Lung (tissue), 12 donors: ENCODE data around the gene ARL11. TPM values are rescaled to one million over a fixed set of nuclear protein-coding genes. Genes with fewer than 3 reads are reported as not detected.
A peak's percentile ranks its signal among the peaks of the same experiment; 100 is the strongest.

Source experiments
- ATAC-seq: fragments of 200-7000 bp; cut with Tn5 transposase; one replicate; pipeline ENCODE4 v1.9.1; 2020; ENCODE audit warnings: moderate number of reproducible peaks; ENCODE audit not compliant: insufficient read depth, low FRiP score
- DNase-seq, 3 donors: peaks; one replicate each; pipeline ENCODE4 v3.0.0-alpha.2; 2013 to 2017
- H3K27ac ChIP-seq, 2 donors: one replicate each; pipeline ENCODE4 v1.5.1; 2013; ENCODE audit warnings: mild to moderate bottlenecking in 2 of 2, moderate library complexity in 2 of 2, control low read depth in 1 of 2, inconsistent platforms in 1 of 2, low read depth in 1 of 2, low read length in 1 of 2
- H3K27me3 ChIP-seq, 3 donors: one replicate each; pipeline ENCODE4 v1.5.1; 2013; ENCODE audit warnings: low read length in 2 of 3; ENCODE audit not compliant: control insufficient read depth in 3 of 3, insufficient read depth in 3 of 3
- H3K36me3 ChIP-seq, 4 donors: one replicate each; pipeline ENCODE4 v1.5.1; 2013; ENCODE audit warnings: low read length in 4 of 4, mild to moderate bottlenecking in 1 of 4, moderate library complexity in 1 of 4; ENCODE audit not compliant: control insufficient read depth in 4 of 4, insufficient read depth in 4 of 4
- H3K4me1 ChIP-seq, 5 donors: one replicate each; pipeline ENCODE4 v1.5.1; 2013; ENCODE audit warnings: low read length in 5 of 5, mild to moderate bottlenecking in 2 of 5, moderate library complexity in 1 of 5; ENCODE audit not compliant: control insufficient read depth in 5 of 5, insufficient read depth in 5 of 5
- H3K4me3 ChIP-seq: one replicate; pipeline ENCODE4 v1.5.1; 2013; ENCODE audit warnings: mild to moderate bottlenecking, control low read depth, moderate library complexity
- H3K9ac ChIP-seq, 2 donors: one replicate each; pipeline ENCODE4 v1.5.1; 2013; ENCODE audit warnings: low read length in 2 of 2, control low read depth in 1 of 2; ENCODE audit not compliant: insufficient read depth in 1 of 2
- H3K9me3 ChIP-seq, 4 donors: one replicate each; pipeline ENCODE4 v1.5.1; 2013; ENCODE audit warnings: low read length in 3 of 4, mild to moderate bottlenecking in 1 of 4, moderate library complexity in 1 of 4; ENCODE audit not compliant: control insufficient read depth in 4 of 4, insufficient read depth in 3 of 4
- CTCF ChIP-seq: IDR thresholded peaks from 2 replicates; pipeline ENCODE4 v1.5.1; 2012; ENCODE audit warnings: mild to moderate bottlenecking; ENCODE audit errors: control extremely low read depth, extremely low read depth
- WGBS, 2 donors: extraction: QIAGEN DNeasy Blood & Tissue Kit; methylation state at CpG; one replicate each; pipeline ENCODE4 v1.1.7; 2013; 5-methylcytosine and 5-hydroxymethylcytosine counted together
- polyA plus RNA-seq, 2 donors: library from polyadenylated mRNA; stranded (reverse); fragments of 200-250 nt; gene quantifications; one replicate each; pipeline ENCODE4 v1.2.1, GENCODE V29; 2013
- total RNA-seq, 2 donors: library from RNA; depleted of rRNA in 1 of 2; stranded (reverse); fragments of >200 nt in 1 of 2; gene quantifications; one replicate each; pipeline ENCODE4 v1.2.1, GENCODE V29; 2014 to 2021
- donor health status: control.
- donor health status: control.
- donor health status: Bipolar disorder and iron deficiency.
- donor health status: healthy.
- donor health status: DM: yes; HTN: yes; CAD: no.

ARL11 gene
- total and polyA plus RNA-seq, 4 donors, result 1.1 to 8.9 (median 4.4) TPM

GRCh38 chr13:49584771-49585182, 43.5 kb upstream of the ARL11 start:
- Histone ChIP-seq H3K9me3 (no peaks in the 10 kb centered on the region), H3K27ac (peak overlapping the region; percentile 90 to 92), H3K4me3 (peak overlapping the region; percentile 98), H3K4me1 (peaks cover 0 to 12% (median 7%) of the 10 kb centered on the region in 5 donors), H3K36me3 (peaks cover 0 to 6% (median 2%) of the 10 kb centered on the region in 4 donors), H3K9ac (peak overlapping the region; percentile 75 to 93), H3K27me3 (no peaks in the 10 kb centered on the region)
- WGBS, 2 donors, result 0 to 1% methylated on average over 15 to 16 of the region's 16 CpGs
- ATAC-seq (no peak), DNase-seq (peak in 1 of 3 donors; percentile 43)
- TF ChIP-seq CTCF, result no peak

- peak; percentile 72 to 79 (median 79) for DNase-seq
- WGBS, 2 donors, result 0 to 1% methylated on average over 76 to 87 of the region's 87 CpGs
Observed at GRCh38 chr13:49585220-49586157, 42.8 kb upstream of the ARL11 start, which contains the start of gene RCBTB1. RCBTB1 (minus strand) TSS chr13:49585558; CDS start chr13:49567279, 18,279 bp downstream.

GRCh38 chr13:49586717-49587116, 41.6 kb upstream of the ARL11 start:
- Histone ChIP-seq H3K4me1 (peaks cover 0 to 12% (median 7%) of the 10 kb centered on the region in 5 donors), H3K36me3 (peaks cover 0 to 2% (median 0%) of the 10 kb centered on the region in 4 donors), H3K27ac (peak overlapping the region in 1 of 2 donors; percentile 13), H3K9me3 (no peaks in the 10 kb centered on the region), H3K4me3 (no peak overlapping the region), H3K9ac (no peak overlapping the region), H3K27me3 (no peaks in the 10 kb centered on the region)
- WGBS, 2 donors, result 90 to 91% methylated on average over 3 of the region's 3 CpGs
- DNase-seq (no peak), ATAC-seq (no peak)
- TF ChIP-seq CTCF, result no peak

More at GRCh38 chr13:49585220-49586157, 42.8 kb upstream of the ARL11 start, which contains the start of gene RCBTB1:
- peak; percentile 94 for ATAC-seq
- TF ChIP-seq CTCF, result no peak
- Histone ChIP-seq H3K36me3 (peaks cover 0 to 4% (median 1%) of the 10 kb centered on the region in 4 donors), H3K4me1 (peaks cover 0 to 12% (median 7%) of the 10 kb centered on the region in 5 donors), H3K4me3 (peak within 1 kb of the TSS; percentile 98), H3K27ac (peak within 1 kb of the TSS; percentile 90 to 92), H3K27me3 (no peaks in the 10 kb centered on the region), H3K9ac (peak within 1 kb of the TSS; percentile 75 to 93), H3K9me3 (no peaks in the 10 kb centered on the region)
